Esophagus mucosa (tissue), 1 donor: ENCODE measurements around the gene UBE3B. TPM values are rescaled to one million over a fixed set of nuclear protein-coding genes. Genes with fewer than 3 reads are reported as not detected.
A peak's percentile ranks its signal among the peaks of the same experiment; 100 is the strongest.
"Not testable (repeated sequence)": the region's sequence is repeated elsewhere in the genome, so short reads cannot be mapped to it uniquely, and the experiment has no call there.

ENCODE experiments used
- ATAC-seq: fragments of 200-7000 bp; cut with Tn5 transposase; one replicate; pipeline ENCODE4 v1.9.1; 2020
- total RNA-seq: library from RNA; stranded (reverse); gene quantifications from one replicate; pipeline ENCODE4 v1.2.4, GENCODE V29; 2023
- donor health status: DM: yes; HTN: yes; CAD: no.

Gene UBE3B
- total RNA-seq, 1 donor from 2014 or later, result 29.6 TPM

- peak; percentile 5 for ATAC-seq
Measured at GRCh38 chr12:109449845-109450532, 27.4 kb upstream of the UBE3B start.

- ATAC-seq, result no peak
Measured at GRCh38 chr12:109450980-109451379, 26.5 kb upstream of the UBE3B start.

DNA sequence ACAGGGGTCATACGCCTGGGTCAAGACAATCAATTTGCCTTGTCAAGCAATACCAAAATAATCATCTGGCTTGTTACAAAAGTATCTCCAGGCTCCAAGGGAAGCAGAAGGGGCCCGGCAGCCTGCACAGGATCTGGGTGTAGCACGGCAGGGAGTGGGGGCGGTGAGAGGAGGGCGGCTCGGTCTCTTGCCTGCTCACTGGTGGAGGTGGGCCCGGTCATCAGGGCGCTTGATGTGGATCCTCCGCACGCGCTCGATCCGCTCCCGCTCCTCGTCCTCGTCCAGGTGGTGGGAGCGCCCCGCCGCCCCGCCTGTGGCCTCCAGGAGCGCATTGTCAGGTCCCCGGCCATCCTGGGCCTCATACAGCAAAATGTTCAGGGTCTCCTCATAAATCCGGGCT lies 26.0 kb upstream of the UBE3B start:
- ATAC-seq, result no peak

DNA sequence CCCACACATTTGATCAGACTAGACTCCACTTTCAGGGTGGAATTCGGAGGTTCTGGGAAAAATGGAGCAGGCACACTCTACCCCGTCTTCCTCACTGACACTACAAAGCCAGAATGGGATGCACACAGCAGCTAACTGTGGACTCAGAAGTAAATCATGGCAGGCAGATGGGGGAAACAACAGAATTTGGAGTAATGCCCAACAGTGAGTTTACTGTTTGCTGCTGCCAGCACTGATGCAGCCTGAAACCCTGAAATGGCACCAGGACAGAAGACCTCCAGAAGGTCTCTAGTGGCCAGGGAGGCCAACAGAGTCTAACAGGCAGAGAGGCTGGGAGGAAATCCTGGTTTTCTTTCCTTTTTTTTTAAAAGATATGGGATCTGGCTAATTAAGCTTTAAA lies 24.9 kb upstream of the UBE3B start:
- ATAC-seq, result no peak

DNA sequence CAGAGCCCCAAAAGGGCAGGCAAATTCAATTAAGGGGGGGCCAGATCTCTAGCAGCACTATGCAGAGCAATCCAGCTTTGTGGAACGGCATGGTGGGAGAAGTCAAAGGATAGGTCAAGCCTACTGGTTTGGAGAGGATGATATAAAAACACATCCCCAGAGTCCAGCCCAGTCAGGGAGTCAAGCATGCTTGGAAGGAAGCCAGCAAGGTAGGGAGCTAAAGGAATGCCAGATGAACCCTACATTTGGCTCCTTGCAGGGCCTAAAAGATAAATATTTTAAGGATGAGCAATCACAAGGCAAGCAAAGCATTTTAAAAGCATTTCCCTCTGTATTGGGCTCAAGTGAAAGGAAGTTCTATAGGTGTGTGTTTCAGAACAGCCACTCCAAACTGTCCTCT lies 21.7 kb upstream of the UBE3B start:
- no peak for ATAC-seq

DNA sequence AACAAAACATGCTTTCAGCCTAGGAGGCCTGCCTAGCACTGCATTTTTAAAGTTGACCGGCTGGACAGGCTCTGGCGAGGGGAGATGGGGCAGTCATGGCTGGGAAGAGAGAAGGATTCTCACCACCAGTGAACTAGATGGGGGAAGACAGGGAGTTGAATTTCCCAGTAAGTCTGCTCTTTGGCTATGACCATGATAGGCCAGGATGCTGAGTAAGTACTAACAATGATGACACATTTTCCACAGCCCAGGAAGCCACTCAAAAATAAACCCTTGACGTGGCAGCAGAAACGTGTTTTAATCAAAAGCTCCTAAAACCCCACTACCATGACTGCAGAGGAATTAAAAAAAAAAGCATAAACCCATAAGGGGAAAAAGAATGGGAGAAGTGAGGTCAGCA lies 19.3 kb upstream of the UBE3B start:
- no peak for ATAC-seq

DNA sequence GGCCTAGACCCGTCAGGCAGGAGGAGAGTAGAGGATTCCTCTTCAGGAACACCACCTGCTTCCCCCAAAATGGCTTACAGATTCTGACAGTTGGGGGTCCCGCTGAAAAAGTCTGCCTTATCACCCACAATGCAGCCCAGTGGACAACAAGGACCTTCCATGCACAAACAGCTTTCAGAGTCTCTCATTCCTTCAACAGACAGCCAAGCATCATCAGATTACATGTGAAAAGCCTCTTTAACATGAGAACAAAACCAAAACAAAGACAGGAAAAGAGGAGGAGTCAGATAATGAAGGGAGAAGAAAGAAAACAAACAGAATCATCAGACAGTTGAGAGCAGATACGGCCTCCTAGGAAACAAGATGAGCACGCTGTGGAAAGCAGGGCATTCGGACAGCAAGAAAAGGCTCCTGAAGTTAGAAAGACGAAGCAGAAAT lies 18.6 kb upstream of the UBE3B start:
- no peak for ATAC-seq

GRCh38 chr12:109459247-109459646 lies 18.2 kb upstream of the UBE3B start:
- ATAC-seq, result no peak

DNA sequence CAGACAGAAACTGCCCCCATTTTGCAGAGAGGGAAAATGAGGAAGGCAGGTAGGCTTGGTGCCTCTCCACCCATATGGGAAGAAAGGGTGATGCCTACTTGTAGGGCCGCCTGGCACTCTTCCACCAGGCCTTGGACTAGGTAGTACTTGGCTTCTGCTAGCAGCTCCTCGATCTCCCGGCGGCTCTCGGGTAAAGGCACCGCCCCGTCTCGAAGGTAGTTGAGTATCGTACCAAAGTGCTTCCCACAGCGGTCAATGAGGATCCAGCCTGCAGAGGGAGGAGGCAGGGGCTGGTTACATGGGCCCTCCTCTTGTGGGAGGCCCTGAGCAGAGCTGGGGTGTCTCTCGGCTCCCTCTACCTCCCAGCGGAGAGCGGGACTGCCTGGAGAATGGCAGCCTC lies 16.9 kb upstream of the UBE3B start:
- ATAC-seq, result no peak

- no peak for ATAC-seq
Measured at GRCh38 chr12:109461049-109461845, 16.2 kb upstream of the UBE3B start.

- peak; percentile 92 for ATAC-seq
Measured at GRCh38 chr12:109461846-109462756, 15.3 kb upstream of the UBE3B start.

DNA sequence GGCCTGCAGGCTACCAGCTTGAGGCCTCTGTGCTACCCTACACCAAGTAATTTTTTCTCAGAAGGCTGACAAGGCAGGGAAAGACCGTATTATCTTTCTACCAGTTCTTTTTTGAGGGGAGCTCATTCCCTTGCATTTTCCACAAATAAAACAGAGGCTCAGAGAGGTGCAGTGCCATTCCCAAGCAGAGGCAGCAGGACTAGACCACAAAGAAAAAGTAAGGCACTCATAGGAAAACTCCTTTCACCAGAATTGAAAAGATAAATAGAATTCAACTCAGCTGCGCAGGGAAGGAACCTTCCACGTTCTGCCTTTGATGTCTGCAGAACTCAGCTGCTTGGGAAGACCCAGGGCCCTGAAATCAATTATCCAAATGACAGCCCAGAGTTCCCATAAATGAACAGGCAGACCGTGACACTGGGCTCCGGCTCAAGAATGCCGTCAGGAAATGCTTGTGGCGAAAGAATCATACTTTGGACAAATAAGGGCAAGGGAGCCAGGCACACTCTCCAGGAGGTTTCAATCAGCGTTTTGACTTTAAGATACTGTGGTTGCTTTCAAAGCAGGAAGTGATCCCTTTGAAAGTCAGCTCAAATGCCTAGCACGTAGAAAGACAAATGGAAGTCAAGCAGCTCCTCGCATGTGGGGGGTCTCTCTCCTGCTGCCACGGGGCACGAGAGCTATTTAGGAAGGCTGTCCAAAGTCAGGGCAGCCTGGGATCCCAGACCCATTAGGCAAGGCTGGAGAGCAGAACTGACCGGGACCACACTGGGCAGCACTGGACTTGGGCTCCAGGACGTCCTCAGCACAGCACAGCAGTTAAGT lies 14.4 kb upstream of the UBE3B start:
- peak; percentile 49 for ATAC-seq

GRCh38 chr12:109463756-109464155 lies 13.7 kb upstream of the UBE3B start:
- no peak for ATAC-seq

DNA sequence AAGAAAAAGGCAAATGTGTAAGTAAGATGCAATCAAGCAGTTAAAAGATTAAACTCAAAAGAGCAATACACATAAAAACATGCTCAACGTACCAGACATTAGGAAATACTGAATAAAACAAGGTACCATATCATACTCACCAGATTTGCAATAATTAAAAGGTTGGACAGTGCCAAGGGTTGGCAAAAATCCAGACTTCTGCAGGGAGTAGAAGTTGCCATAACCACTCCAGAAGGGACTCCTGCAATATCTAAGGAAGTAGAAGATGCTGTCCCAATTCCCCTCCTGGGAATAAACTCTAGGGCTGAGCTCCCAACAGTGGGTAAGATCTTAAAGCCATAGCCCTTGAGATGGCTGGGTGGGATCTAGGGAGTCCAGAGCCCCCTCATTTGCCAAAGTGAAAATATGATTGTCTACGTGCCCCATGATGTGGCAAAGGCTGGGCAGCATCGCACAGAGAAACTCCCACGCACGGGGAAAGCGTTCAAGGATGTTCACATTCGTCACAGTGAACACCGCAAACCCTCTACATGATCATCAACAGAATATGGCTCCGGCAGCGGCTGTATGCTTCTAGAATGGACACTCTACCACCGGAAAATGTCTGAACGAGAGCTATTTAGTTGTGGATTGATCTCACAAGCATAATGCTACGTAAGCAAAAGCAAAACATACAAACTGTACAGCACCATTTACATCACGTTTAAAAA lies 12.6 kb upstream of the UBE3B start:
- ATAC-seq, result no peak

- no peak for ATAC-seq
Measured at GRCh38 chr12:109466305-109466704, 11.1 kb upstream of the UBE3B start.

DNA sequence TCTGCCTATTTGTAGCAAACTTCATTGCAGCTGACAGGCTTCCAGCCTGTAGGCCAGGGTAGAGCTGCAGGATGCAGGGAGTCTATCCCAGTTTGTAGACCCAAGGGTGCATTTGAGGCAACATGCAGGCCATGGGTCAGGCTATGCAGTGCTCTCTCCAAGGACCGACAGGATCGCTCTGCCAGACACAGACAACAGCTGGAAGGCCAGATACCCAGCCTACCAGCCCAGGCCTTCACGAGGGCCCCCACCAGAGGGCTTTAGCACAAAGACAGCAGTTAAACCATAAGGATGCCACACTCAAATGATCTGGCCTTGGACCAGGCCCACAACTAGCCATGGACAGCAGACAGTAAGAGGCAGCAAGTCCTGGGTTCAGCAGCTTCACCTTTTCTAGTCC lies 10.6 kb upstream of the UBE3B start:
- no peak for ATAC-seq

GRCh38 chr12:109467978-109468676 lies 9.3 kb upstream of the UBE3B start:
- no peak for ATAC-seq

GRCh38 chr12:109469517-109469916 lies 7.9 kb upstream of the UBE3B start:
- ATAC-seq, result no peak

DNA sequence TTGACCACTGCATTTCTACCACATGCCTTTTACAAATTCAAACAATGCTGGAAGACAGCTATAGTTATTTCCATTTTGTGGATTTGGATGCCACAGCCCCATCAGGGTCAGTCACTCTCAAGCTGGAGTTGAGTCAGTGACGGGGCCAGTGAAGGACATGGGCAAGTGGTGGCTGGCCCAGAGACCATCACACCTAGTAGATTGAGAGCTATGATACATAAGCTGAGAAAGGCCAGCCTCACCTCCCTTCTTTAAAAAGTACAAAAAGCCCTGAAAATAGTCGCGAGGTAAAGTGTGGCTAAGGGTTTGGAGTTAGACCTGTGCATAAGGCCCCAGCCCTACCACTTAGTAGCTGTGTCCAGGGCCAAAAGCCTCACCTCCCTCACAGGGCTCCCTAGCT lies 4.4 kb upstream of the UBE3B start:
- ATAC-seq, result no peak

DNA sequence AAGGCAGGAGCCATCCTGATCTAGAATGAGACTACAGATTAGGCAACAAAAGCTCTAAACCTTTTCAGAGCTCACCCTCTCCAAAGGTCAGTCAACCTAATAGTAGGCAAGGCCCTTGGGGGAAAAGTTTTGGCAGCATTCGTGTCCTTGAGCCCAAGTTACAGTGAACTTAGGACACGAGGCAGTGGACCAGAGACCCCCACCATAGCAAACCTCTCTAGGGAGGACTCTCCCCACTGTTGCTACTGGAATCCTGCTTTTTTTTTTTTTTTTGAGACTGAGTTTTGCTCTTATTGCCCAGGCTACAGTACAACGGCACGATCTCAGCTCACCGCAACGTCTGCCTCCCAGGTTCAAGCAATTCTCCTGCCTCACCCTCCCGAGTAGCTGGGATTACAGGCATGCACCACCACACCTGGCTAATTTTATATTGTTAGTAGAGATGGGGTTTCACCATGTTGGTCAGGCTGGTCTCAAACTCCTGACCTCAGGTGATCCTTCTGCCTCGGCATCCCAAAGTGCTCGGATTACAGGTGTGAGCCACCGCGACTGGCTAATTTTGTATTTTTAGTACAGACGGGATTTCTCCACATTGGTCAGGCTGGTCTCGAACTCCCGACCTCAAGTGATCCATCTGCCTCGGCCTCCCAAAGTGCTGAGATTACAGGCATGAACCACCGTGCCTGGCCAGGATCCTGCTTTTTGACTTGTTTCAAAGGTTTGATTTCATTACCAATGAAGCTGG lies 3.7 kb upstream of the UBE3B start:
- not testable (repeated sequence) for ATAC-seq
